GM21825 (cell line): ENCODE measurements around the gene FAM193B.

ENCODE experiments used
- ATAC-seq: cut with Tn5 transposase; IDR thresholded peaks from one replicate; pipeline ENCODE4 v1.9.1; 2021; ENCODE audit warnings: mild to moderate bottlenecking, moderate library complexity; ENCODE audit not compliant: unreplicated experiment

FAM193B gene

GRCh38 chr5:177554474-177555111, at the start of gene FAM193B:
TSS of gene FAM193B (minus strand) at chr5:177554563. CDS start at chr5:177554458, 105 bp downstream.
- ATAC-seq, result peak; percentile 87

GRCh38 chr5:177604116-177604521, 49.8 kb upstream of the FAM193B start:
- ATAC-seq, result no peak

GRCh38 chr5:177603631-177604030, 49.3 kb upstream of the FAM193B start:
- no peak for ATAC-seq

- ATAC-seq, result no peak
Measured at GRCh38 chr5:177602458-177602830, 48.1 kb upstream of the FAM193B start.

- no peak for ATAC-seq
Measured at GRCh38 chr5:177601577-177602457, 47.5 kb upstream of the FAM193B start.

- no peak for ATAC-seq
Measured at GRCh38 chr5:177601126-177601525, 46.8 kb upstream of the FAM193B start.

GRCh38 chr5:177600508-177601018, 46.2 kb upstream of the FAM193B start:
- ATAC-seq, result no peak

GRCh38 chr5:177599731-177600507, 45.6 kb upstream of the FAM193B start, which contains the start of gene B4GALT7:
TSS of gene B4GALT7 (plus strand) at chr5:177600132. CDS start at chr5:177600211, 79 bp downstream.
- peak; percentile 83 for ATAC-seq

- ATAC-seq, result no peak
Measured at GRCh38 chr5:177598477-177598876, 44.1 kb upstream of the FAM193B start.

GRCh38 chr5:177596775-177597238, 42.4 kb upstream of the FAM193B start:
- ATAC-seq, result no peak

GRCh38 chr5:177595991-177596774, 41.8 kb upstream of the FAM193B start:
- no peak for ATAC-seq

GRCh38 chr5:177595026-177595585, 40.7 kb upstream of the FAM193B start:
- no peak for ATAC-seq

- no peak for ATAC-seq
Measured at GRCh38 chr5:177594071-177594470, 39.7 kb upstream of the FAM193B start.

- ATAC-seq, result no peak
Measured at GRCh38 chr5:177593511-177593910, 39.1 kb upstream of the FAM193B start.

GRCh38 chr5:177592905-177593304, 38.5 kb upstream of the FAM193B start:
- ATAC-seq, result no peak

GRCh38 chr5:177592010-177592834, 37.9 kb upstream of the FAM193B start, which contains the start of gene TMED9:
TSS of gene TMED9 (plus strand) at chr5:177592203. CDS start at chr5:177592215, 12 bp downstream.
- ATAC-seq, result peak; percentile 93

GRCh38 chr5:177591690-177592009, 37.3 kb upstream of the FAM193B start:
- no peak for ATAC-seq

- no peak for ATAC-seq
Measured at GRCh38 chr5:177590406-177590805, 36.0 kb upstream of the FAM193B start.

- ATAC-seq, result no peak
Measured at GRCh38 chr5:177588413-177588909, 34.1 kb upstream of the FAM193B start.
